HG03097 (cell line): ENCODE data around the gene GPC1.

Experiments used
- ATAC-seq: cut with Tn5 transposase; IDR thresholded peaks from one replicate; pipeline ENCODE4 v1.9.1; 2021; ENCODE audit not compliant: unreplicated experiment, low FRiP score

Gene GPC1

DNA sequence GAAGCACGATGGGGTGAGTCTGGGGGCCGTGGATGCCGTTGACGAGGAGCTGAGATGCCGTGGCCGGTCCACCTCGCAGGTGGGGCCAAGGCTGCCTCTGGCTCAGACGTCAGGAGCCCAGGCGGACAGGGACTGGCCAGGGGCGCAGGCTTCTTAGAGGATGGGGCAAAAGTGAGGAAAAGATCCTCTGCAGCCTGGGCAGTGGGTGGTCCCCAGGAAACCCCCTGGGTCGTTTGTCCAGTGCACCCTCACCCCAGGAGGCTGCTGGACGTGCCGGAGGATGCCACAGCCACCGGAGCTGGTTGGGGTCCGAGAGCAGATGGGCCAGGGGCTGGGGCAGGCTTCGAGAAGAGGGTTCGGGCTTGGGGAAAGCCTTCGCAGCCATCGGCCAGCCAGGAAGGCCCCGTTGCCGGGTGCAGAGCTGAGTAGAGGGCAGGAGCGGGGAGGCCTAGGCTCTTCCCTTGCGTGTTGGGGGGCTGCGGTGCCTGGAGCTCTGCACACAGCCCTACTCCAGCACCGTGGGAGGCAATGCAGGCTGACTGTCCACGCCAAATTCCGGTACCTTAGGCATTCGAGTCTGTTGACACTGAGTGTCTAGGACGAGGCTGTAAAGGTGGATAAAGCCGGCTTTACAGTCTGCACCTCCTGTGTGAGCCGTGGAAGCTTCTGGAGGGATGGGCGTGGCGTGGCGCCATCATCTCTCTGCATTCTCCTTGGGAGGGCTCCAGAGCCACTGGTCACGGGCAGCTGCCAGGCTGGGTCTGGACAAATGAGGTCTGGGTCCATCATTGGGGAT lies 18.8 kb downstream of the GPC1 start:
- ATAC-seq: no peak

GRCh38 chr2:240455272-240455646 lies 19.8 kb downstream of the GPC1 start:
- ATAC-seq: no peak

DNA sequence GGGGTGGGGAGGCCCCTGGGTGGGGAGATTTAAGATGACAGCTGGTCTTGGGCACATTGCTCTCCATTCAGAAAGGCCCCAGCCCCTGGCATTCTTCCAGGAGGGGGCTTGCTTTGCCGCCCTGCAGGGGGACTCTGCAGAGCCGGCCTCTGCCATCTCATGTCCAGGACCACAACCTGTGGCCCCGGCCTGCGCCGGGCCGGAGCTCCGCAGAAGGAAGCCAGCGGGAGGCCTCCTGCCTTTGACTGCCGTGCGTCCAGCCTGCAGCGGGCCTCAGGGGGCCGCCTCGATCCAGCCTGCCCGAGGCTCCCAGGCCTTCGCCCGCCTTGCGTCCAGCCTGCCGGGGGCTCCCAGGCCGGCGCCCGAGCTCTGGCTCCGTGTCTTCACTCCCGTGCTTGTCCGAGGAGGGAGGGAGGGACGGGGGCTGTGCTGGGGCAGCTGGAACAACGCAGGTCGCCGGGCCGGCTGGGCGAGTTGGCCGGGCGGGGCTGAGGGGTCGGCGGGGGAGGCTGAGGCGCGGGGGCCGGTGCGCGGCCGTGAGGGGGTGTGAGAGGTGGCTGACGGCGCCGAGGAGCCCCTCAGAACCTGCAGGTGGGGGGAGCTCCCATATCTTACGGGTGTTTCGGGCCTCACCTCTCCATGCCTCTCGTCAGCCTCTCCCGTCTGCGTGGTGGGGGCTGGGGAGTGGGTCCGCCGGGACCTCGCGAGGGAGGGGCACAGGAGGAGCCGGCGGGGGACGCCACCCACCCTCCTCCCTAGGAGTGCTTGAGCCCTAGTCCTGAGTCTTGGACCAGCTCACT lies 20.4 kb downstream of the GPC1 start:
- no peak for ATAC-seq

DNA sequence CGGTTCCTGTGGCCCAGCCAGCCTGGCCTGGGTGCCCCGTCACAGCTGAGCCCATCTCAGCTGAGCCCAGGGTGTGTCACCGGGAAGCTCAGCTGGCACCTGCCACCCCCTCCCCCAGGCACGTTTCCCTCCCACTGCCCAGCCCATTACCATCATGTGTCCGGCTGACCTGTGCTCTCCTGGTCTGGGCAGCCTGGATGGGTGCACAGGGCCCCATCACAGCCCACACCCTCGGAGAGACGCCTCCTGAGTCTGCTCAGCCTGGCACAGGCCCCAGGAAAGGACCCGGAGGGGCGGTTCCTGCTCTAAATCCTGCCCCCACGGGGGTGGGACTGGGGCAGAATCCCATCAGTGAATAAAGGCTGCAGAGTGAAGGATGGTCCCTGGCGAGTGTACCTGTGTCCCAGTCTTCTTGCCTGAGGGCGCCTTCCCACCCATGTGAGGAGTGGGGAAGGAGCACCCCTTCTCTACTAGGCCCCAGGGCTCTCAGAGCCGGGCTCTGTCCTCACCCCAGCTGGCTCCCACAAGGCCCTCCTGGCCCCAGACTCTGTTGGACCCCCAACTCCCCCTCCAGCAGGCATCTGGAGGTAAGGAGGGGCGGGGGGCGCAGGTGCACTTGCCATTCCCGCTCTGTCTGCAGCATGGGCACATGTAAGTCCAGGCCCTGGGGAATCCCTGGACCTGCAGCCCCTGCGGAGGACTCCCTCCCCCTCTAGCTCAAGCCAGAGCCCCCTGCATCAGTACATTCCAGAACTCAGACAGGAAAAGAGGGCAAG lies 21.2 kb downstream of the GPC1 start:
- ATAC-seq: no peak

- no peak for ATAC-seq
These were observed 22.0 kb downstream of the GPC1 start for GRCh38 chr2:240457223-240458043.

- ATAC-seq: no peak
These were observed 22.8 kb downstream of the GPC1 start for GRCh38 chr2:240458044-240458899.

- ATAC-seq: no peak
These were observed 23.5 kb downstream of the GPC1 start for GRCh38 chr2:240458900-240459391.

GRCh38 chr2:240459401-240460252 lies 24.2 kb downstream of the GPC1 start:
- no peak for ATAC-seq

DNA sequence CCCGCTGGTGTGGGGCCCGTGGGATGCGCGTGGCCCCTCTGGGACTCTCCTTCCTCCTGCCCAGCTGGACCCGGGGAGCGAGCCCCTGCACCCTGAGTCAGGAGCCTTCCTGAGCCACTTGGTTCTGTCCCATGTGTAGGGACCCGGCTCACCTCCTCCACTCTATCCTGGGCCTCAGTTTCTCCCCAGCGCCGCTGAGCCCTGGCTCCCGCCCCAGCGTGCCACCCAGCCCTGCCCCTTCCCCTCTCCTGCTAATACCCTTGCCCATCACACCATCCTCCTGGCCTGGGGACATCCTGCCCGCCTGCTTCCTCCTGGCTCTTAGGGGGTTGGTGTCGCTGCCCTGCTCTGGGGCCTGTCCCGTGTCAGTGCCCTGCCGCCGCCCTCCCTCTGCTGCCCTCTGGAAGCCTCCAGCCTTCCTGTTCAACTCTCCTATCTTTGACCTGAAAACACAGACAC lies 24.8 kb downstream of the GPC1 start:
- ATAC-seq: no peak

DNA sequence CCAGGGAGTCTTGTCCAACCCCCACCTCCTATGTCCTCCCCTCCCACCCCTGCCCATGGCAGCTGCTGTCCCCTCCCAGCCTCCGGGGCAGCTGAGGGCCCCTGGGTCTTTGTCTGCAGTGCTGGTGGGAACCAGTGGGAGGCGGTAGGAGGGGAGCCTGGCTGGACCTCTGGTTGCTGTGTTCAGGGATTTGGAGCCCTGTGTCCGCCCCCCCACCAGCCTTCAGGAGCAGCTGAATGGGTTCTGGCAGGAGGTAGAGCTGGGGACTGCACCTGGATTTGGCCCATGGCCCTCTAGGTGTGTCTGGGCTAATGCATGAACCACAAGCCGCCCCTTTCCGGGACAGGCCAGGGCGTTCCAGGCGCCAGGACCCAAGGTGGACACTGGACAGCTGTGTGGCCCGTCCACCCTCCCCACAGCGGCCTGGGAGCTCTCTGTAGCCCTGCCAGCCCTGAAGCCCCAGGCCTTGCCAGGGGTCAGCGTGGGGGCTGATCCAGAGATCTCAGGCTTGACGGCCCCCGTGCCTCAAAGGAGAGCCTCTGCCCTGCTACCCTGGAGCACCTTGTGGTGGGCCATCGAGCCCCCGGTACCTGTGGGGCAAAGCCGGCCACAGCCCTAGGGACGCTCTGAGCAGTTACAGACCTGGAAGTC lies 25.4 kb downstream of the GPC1 start:
- no peak for ATAC-seq

DNA sequence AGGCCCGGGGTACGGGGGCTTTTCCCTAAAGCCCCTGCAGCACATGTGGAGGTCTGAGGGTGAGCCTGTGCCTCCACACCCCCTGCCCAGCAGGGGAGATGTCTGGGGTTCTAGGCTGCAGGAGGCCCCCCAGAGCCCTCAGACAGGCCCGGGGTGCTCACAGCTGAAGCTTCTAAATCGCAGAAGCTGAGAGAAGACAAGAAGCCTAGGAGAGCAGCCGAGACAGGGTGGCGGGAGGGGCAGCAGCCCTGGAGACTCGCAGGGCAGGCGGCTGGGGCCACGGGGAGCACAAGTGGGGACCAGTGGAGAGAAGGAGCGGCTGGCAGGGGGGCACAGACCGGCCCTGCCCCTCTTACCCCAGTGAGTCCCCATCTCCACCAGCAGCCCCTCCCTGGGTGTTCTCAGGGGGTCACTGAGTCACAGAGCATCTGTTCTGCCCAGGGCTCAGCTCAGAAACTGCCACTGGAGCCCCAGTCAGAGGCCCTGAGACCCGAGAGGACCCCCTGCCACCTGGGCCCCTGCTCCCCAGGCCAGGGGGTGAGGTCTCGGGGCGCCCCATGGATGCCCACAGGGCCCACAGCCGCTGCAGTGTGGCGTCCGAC lies 26.1 kb downstream of the GPC1 start:
- ATAC-seq: no peak

DNA sequence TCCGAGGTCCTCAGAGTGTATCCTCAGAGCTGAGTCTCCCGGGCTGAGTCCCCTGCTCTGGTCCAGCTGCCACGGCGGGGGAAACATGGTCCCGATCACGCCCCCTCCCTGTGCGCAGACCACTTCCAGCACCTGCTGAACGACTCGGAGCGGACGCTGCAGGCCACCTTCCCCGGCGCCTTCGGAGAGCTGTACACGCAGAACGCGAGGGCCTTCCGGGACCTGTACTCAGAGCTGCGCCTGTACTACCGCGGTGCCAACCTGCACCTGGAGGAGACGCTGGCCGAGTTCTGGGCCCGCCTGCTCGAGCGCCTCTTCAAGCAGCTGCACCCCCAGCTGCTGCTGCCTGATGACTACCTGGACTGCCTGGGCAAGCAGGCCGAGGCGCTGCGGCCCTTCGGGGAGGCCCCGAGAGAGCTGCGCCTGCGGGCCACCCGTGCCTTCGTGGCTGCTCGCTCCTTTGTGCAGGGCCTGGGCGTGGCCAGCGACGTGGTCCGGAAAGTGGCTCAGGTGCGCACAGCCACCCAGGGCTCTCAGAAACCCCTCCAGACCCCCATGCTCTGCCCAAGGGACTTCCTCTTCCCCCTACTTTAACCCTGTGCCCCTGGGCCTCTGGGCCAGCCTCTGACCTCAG lies 26.7 kb downstream of the GPC1 start:
- no peak for ATAC-seq

- ATAC-seq: no peak
These were observed 27.3 kb downstream of the GPC1 start for GRCh38 chr2:240462707-240463273.

DNA sequence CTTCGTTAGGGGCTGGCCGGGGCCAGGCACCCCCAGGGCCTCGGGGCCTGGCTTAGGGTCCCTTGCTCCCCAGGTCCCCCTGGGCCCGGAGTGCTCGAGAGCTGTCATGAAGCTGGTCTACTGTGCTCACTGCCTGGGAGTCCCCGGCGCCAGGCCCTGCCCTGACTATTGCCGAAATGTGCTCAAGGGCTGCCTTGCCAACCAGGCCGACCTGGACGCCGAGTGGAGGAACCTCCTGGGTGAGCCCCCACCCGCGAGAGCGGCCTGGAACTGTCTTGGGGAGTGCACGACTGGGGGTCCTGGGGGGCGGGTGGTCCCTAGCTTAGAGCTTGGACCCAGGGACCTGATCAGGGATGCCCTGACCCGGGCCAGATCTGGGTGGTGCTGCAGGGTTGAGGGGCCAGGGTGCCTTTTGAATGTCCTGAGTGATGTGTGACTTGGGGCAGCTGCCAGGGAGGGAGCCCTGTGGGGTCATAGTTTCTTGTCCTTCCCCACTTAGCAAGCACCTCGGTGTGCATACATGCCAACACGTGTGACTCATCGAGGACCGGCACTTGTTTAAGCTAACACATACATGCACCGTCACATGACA lies 27.9 kb downstream of the GPC1 start:
- no peak for ATAC-seq

DNA sequence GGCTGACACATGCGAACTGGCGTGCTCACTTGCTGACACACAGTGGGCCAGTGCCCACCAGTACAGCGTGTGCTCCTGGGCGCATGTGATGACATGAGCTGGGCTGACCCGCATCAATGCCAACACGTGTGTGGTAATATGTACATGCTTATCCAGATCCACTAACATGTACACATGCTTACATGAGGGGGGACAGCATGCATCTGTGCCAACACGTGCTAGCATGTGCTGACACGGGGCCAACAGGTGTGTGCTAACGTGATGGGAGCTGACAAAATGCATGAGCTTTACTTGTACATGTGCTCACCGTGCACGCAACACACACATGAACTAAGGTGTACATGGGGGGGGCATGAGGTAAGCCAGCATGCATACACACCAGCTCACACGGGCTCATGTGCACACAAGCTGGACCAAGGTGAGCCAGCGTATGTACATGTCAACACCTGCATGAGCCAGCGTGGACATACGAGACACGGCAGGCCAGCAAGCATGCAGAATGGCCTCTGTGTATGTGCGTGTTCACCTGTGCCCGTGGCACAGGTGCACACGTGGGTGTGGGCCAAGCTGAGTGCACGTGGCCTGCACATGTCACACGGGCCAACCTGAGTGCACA lies 28.5 kb downstream of the GPC1 start:
- no peak for ATAC-seq
